Gastrocnemius medialis (tissue), 4 donors: ENCODE results near the gene VAV2. TPM values are rescaled to one million over a fixed set of nuclear protein-coding genes. Genes with fewer than 3 reads are reported as not detected.

Experiments used
- ATAC-seq, 2 donors: fragments of 150-250 bp; one replicate each; pipeline ENCODE4 v1.9.1; 2016
- DNase-seq, 2 donors: peaks; one replicate each; pipeline ENCODE4 v3.0.0-alpha.2; 2019
- H3K27ac ChIP-seq, 4 donors: fragments of 200-600 bp; sonication (generic); 1 replicate in 1 of 4; 2 replicates in 3 of 4; pipeline ENCODE4 v1.5.1; 2016 to 2018; ENCODE audit warnings: mild to moderate bottlenecking in 2 of 4, moderate library complexity in 1 of 4
- H3K27me3 ChIP-seq, 3 donors: fragments of 200-600 bp; sonication (generic) in 2 of 3; 1 replicate in 1 of 3; 2 replicates in 2 of 3; pipeline versions ENCODE4 v1.5.1 to v1.6.0; 2016 to 2019; ENCODE audit warnings: mild to moderate bottlenecking in 1 of 3, moderate library complexity in 1 of 3
- H3K36me3 ChIP-seq, 2 donors: fragments of 200-600 bp; sonication (generic) in 1 of 2; one replicate each; pipeline ENCODE4 v1.5.1; 2017 to 2018
- H3K4me1 ChIP-seq, 2 donors: fragments of 200-600 bp; sonication (generic) in 1 of 2; one replicate each; pipeline ENCODE4 v1.5.1; 2016 to 2017; ENCODE audit warnings: mild to moderate bottlenecking in 2 of 2
- H3K4me3 ChIP-seq, 4 donors: fragments of 200-600 bp; sonication (generic) in 3 of 4; 1 replicate in 1 of 4; 2 replicates in 3 of 4; pipeline ENCODE4 v1.5.1; 2016 to 2019; ENCODE audit warnings: mild to moderate bottlenecking in 2 of 4
- H3K9me3 ChIP-seq, 3 donors: fragments of 200-600 bp; sonication (generic) in 2 of 3; 1 replicate in 1 of 3; 2 replicates in 2 of 3; pipeline ENCODE4 v1.5.1; 2016 to 2019
- CTCF ChIP-seq, 5 experiments: fragments of 450-650 bp in 3 of 5; fragments of 200-600 bp in 2 of 5; sonication (generic) in 2 of 5; IDR thresholded peaks in 4 of 5; conservative IDR thresholded peaks in 1 of 5; 1 replicate in 4 of 5; 2 replicates in 1 of 5; pipeline ENCODE4 v1.5.1; 2016 to 2019; ENCODE audit warnings: antibody characterized with exemption in 5 of 5, mild to moderate bottlenecking in 3 of 5, moderate library complexity in 3 of 5
- POLR2A ChIP-seq, 2 donors: fragments of 450-650 bp; IDR thresholded peaks; one replicate each; pipeline ENCODE4 v1.6.1; 2017; ENCODE audit warnings: antibody characterized with exemption in 2 of 2, mild to moderate bottlenecking in 2 of 2, moderate library complexity in 2 of 2
- in situ Hi-C, 4 donors: fragments of 200-750 bp; cut with MboI; loops; one replicate each; pipeline versions ENCODE4 v1.15.0 to v1.8.0; 2017; ENCODE audit warnings: low sequenced_read_pairs in 4 of 4
- intact Hi-C: fragments of 100-400 bp; cut with DNase I; formaldehyde crosslinking; loops from one replicate; pipeline ENCODE4 v1.15.1; 2023; ENCODE audit warnings: low total_unique reads
- total RNA-seq, 4 donors: library from RNA; depleted of rRNA; stranded (reverse); fragments of >200 nt; gene quantifications; one replicate each; pipeline versions ENCODE4 v1.1.0 to v1.2.3, GENCODE V29; 2016

Gene VAV2
- total RNA-seq, 4 donors from 2014 or later, result 0.51 to 1.2 (median 0.97) TPM

- Histone ChIP-seq H3K9me3 (no peaks in the 10 kb centered on the region), H3K4me1 (no peaks in the 10 kb centered on the region), H3K27me3 (peaks cover 0 to 4% (median 0%) of the 10 kb centered on the region in 3 donors), H3K4me3 (no peak overlapping the region), H3K27ac (peak overlapping the region in 1 of 4 donors; percentile 39), H3K36me3 (no peaks in the 10 kb centered on the region)
- intact Hi-C loops, result no loop called here
- TF ChIP-seq CTCF (IDR thresholded peaks at IDR 0.05 in 4 of 5, conservative IDR thresholded peaks at IDR 0.05 in 1 of 5) (no peak), POLR2A (IDR thresholded peaks at IDR 0.05) (no peak)
- no peak for ATAC-seq
- DNase-seq, result no peak
- in situ Hi-C loops, result no loop called here
These were observed 72.6 kb downstream of the VAV2 start for GRCh38 chr9:133919253-133920115.

- peak overlapping the region in 3 of 4 donors; percentile 36 to 43 (median 39) for H3K27ac ChIP-seq
- intact Hi-C loops, result no loop called here
- no peaks in the 10 kb centered on the region for H3K9me3 ChIP-seq
- in situ Hi-C loops, result no loop called here
- H3K27me3 ChIP-seq, result peaks cover 0 to 6% (median 4%) of the 10 kb centered on the region in 3 donors
- DNase-seq, result no peak
- TF ChIP-seq CTCF (IDR thresholded peaks at IDR 0.05 in 4 of 5, conservative IDR thresholded peaks at IDR 0.05 in 1 of 5) (no peak), POLR2A (IDR thresholded peaks at IDR 0.05) (no peak)
- no peaks in the 10 kb centered on the region for H3K36me3 ChIP-seq
- ATAC-seq, result no peak
- no peaks in the 10 kb centered on the region for H3K4me1 ChIP-seq
- no peak overlapping the region for H3K4me3 ChIP-seq
These were observed 73.9 kb downstream of the VAV2 start for GRCh38 chr9:133918111-133918813.

DNA sequence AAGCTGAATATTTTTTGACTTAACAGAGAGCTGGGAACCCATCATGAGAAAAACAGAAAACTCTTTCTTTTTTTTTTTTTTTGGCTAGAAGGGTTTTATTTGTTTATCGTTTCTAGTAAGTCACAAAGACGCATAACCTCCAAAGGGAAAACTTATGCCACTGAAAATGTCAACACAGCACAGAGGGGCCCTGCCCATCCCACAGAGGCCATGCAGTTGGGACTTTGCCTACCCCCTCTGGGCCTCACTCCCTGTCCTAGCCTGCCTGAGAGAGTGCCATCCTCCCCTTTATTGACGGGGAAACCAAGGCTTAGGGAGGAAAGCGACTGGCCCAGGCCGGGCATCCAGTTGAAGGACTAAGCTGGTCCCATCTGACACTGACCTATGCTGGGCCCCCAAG lies 74.7 kb downstream of the VAV2 start:
- Histone ChIP-seq H3K27ac (peak overlapping the region in 2 of 4 donors; percentile 39 to 43), H3K4me1 (no peaks in the 10 kb centered on the region), H3K4me3 (no peak overlapping the region), H3K36me3 (no peaks in the 10 kb centered on the region), H3K9me3 (no peaks in the 10 kb centered on the region), H3K27me3 (peaks cover 0 to 6% (median 4%) of the 10 kb centered on the region in 3 donors)
- DNase-seq (no peak), ATAC-seq (no peak)
- TF ChIP-seq CTCF (IDR thresholded peaks at IDR 0.05 in 4 of 5, conservative IDR thresholded peaks at IDR 0.05 in 1 of 5) (no peak), POLR2A (IDR thresholded peaks at IDR 0.05) (no peak)
- intact Hi-C loops (no loop called here), in situ Hi-C loops (no loop called here)

DNA sequence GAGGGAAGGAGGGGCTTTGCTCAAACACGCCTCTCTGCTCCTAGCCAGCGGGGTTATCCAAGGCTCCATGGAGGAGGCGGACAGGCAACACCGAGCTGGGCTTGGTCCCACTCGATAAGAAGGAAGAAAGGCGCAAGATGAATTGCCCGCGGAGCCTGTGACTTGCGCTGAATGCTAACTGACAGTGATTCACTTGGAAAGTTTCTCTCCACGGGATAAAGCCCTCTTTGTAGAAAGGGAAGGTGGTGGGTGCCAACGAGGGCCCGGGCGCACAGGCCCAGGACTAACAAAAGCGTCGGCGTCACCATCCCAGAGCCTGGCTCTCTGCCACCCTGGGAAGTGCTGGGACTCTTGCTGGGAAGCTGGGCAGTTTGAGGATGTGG lies 76.0 kb downstream of the VAV2 start:
- no peak for DNase-seq
- intact Hi-C loops, result no loop called here
- no peak overlapping the region for H3K27ac ChIP-seq

DNA sequence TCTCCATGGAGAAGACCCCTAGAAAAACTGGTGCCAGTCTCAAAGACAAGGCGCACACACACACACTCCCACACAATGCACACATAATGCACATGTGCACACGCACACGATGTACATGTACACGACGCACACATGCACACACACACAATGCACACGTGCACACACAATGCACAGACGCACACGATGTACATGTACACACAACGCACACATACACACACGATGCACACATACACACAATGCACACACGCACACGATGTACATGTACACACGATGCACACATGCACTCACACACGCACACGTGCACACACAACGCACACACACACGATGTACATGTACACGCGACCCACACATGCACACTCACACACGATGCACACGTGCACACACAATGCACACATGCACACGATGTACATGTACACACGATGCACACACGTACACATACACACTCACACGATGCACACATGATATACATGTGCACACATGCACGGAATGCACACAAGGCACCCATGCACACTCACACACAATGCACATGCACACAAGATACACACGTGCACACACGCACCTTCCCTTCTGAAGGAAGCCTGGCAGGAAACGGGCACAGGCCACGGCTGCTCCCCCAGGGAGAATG lies 76.5 kb downstream of the VAV2 start:
- ATAC-seq, result no peak
- intact Hi-C loops (no loop called here), in situ Hi-C loops (no loop called here)

More for the DNA sequence above, 76.0 kb downstream of the VAV2 start:
- in situ Hi-C loops, result no loop called here
- Histone ChIP-seq H3K4me1 (no peaks in the 10 kb centered on the region), H3K4me3 (no peak overlapping the region), H3K36me3 (no peaks in the 10 kb centered on the region), H3K9me3 (no peaks in the 10 kb centered on the region), H3K27me3 (peaks cover 0 to 6% (median 4%) of the 10 kb centered on the region in 3 donors)
- no peak for TF ChIP-seq POLR2A (IDR thresholded peaks at IDR 0.05)
- no peak for ATAC-seq

More for the DNA sequence above, 76.5 kb downstream of the VAV2 start:
- Histone ChIP-seq H3K9me3 (no peaks in the 10 kb centered on the region), H3K36me3 (no peaks in the 10 kb centered on the region), H3K4me1 (no peaks in the 10 kb centered on the region), H3K27ac (no peak overlapping the region), H3K4me3 (no peak overlapping the region), H3K27me3 (peaks cover 0 to 6% (median 4%) of the 10 kb centered on the region in 3 donors)
- no peak for TF ChIP-seq POLR2A (IDR thresholded peaks at IDR 0.05)
- no peak for TF ChIP-seq CTCF (IDR thresholded peaks at IDR 0.05 in 4 of 5, conservative IDR thresholded peaks at IDR 0.05 in 1 of 5)
- no peak for DNase-seq
